GM12891 (cell line): Measurements from ENCODE around the gene LCN15.

ENCODE experiments used
- PAX5 ChIP-seq: IDR thresholded peaks from 2 replicates; pipeline ENCODE4 v1.6.1; 2011; ENCODE audit warnings: low read length, moderate library complexity, mild to moderate bottlenecking; ENCODE audit not compliant: insufficient read depth, severe bottlenecking
- POLR2A ChIP-seq: IDR thresholded peaks from 2 replicates; pipeline ENCODE4 v1.6.1; 2011; ENCODE audit warnings: low read depth, low read length, control low read depth
- POLR2AphosphoS5 ChIP-seq: IDR thresholded peaks from 2 replicates; pipeline ENCODE4 v1.6.1; 2011; ENCODE audit warnings: low read depth, low read length, control low read depth
- POU2F2 ChIP-seq: IDR thresholded peaks from 2 replicates; pipeline ENCODE4 v1.6.1; 2011; ENCODE audit warnings: low read depth, mild to moderate bottlenecking, control low read depth, low read length, moderate library complexity
- SPI1 ChIP-seq: IDR thresholded peaks from 2 replicates; pipeline ENCODE4 v1.6.1; 2011; ENCODE audit warnings: low read depth, low read length, control low read depth
- TAF1 ChIP-seq: IDR thresholded peaks from 2 replicates; pipeline ENCODE4 v1.6.1; 2011; ENCODE audit warnings: low read depth, low read length, control low read depth

- TF ChIP-seq POLR2A (no peak), TAF1 (no peak), PAX5 (no peak), POLR2AphosphoS5 (no peak), SPI1 (no peak), POU2F2 (no peak)
Observed at GRCh38 chr9:136792321-136793085, 28.2 kb upstream of the LCN15 start.
